Duodenal mucosa (tissue), 2 donors: ENCODE measurements around the gene NHLH2.

ENCODE experiments used
- H3K27ac ChIP-seq: one replicate; pipeline ENCODE4 v1.7.0; 2013; ENCODE audit warnings: low read depth, low read length
- H3K27me3 ChIP-seq, 2 donors: one replicate each; pipeline ENCODE4 v1.7.0; 2013; ENCODE audit warnings: low read length in 2 of 2, control low read depth in 1 of 2; ENCODE audit not compliant: insufficient read depth in 2 of 2, control insufficient read depth in 1 of 2
- H3K36me3 ChIP-seq, 2 donors: one replicate each; pipeline ENCODE4 v1.7.0; 2013; ENCODE audit warnings: low read length in 2 of 2, control low read depth in 1 of 2; ENCODE audit not compliant: insufficient read depth in 2 of 2, control insufficient read depth in 1 of 2
- H3K4me1 ChIP-seq, 2 donors: one replicate each; pipeline ENCODE4 v1.7.0; 2013; ENCODE audit warnings: low read length in 2 of 2, control low read depth in 1 of 2; ENCODE audit not compliant: insufficient read depth in 2 of 2, control insufficient read depth in 1 of 2
- H3K4me3 ChIP-seq, 2 donors: one replicate each; pipeline ENCODE4 v1.7.0; 2013; ENCODE audit warnings: low read length in 2 of 2, low read depth in 1 of 2
- H3K9ac ChIP-seq, 2 donors: one replicate each; pipeline ENCODE4 v1.7.0; 2013; ENCODE audit warnings: low read length in 2 of 2, low read depth in 1 of 2
- H3K9me3 ChIP-seq, 2 donors: one replicate each; pipeline ENCODE4 v1.7.0; 2013; ENCODE audit warnings: low read length in 2 of 2, control low read depth in 1 of 2; ENCODE audit not compliant: control insufficient read depth in 1 of 2

Gene NHLH2

GRCh38 chr1:115839029-115839678, 1.8 kb downstream of the NHLH2 start:
- Histone ChIP-seq H3K4me3 (peak overlapping the region; percentile 44 to 46), H3K27ac (no peak overlapping the region), H3K9ac (no peak overlapping the region), H3K4me1 (peaks cover 10 to 11% of the 10 kb centered on the region in 2 donors), H3K27me3 (peaks cover 67 to 71% of the 10 kb centered on the region in 2 donors), H3K36me3 (no peaks in the 10 kb centered on the region), H3K9me3 (no peaks in the 10 kb centered on the region)

DNA sequence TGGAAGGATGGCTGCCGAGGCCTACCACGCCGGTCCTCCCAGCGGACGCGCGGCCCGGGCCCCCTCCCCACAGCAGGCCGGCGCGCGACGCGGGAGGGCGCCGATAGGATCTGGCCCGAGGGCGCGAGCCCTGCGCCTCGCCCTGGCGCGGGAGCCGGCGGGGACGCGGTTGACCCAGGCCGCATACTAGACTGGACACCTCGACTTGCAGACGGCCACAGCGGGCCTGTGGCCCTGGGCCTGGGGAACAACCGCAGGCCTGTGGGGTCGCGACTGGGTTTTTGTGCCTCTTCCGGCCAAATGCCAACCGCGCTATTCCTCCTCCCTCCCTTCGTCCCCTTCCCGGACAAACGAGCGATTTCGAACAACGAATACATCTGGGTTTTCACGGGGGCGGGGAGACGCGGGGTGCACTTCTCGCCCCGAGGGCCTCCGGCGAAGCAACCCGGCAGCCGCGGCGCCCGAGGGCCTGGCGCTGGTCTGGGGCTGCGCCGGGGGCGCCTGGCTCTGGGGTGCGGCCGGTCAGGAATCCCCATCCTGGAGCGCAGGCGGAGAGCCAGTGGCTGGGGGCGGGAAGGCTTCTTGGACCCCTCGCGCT, 2.4 kb downstream of the NHLH2 start:
- Histone ChIP-seq H3K27me3 (peaks cover 62 to 72% of the 10 kb centered on the region in 2 donors), H3K27ac (no peak overlapping the region), H3K36me3 (no peaks in the 10 kb centered on the region), H3K4me1 (peaks cover 10 to 11% of the 10 kb centered on the region in 2 donors), H3K4me3 (peak overlapping the region in 1 of 2 donors; percentile 46), H3K9ac (no peak overlapping the region), H3K9me3 (no peaks in the 10 kb centered on the region)

- Histone ChIP-seq H3K27me3 (peaks cover 59 to 74% of the 10 kb centered on the region in 2 donors), H3K9ac (no peak overlapping the region), H3K36me3 (no peaks in the 10 kb centered on the region), H3K9me3 (no peaks in the 10 kb centered on the region), H3K4me3 (peak overlapping the region in 1 of 2 donors; percentile 46), H3K27ac (no peak overlapping the region), H3K4me1 (peaks cover 10 to 11% of the 10 kb centered on the region in 2 donors)
Observed at GRCh38 chr1:115837740-115838421, 3.0 kb downstream of the NHLH2 start.

GRCh38 chr1:115837341-115837739, 3.6 kb downstream of the NHLH2 start:
- Histone ChIP-seq H3K9ac (no peak overlapping the region), H3K27ac (no peak overlapping the region)

GRCh38 chr1:115833856-115834255, 7.1 kb downstream of the NHLH2 start:
- Histone ChIP-seq H3K27me3 (peaks cover 30 to 44% of the 10 kb centered on the region in 2 donors), H3K9ac (no peak overlapping the region), H3K27ac (no peak overlapping the region), H3K9me3 (no peaks in the 10 kb centered on the region), H3K4me3 (no peak overlapping the region), H3K4me1 (peaks cover 7 to 17% of the 10 kb centered on the region in 2 donors), H3K36me3 (no peaks in the 10 kb centered on the region)

More at GRCh38 chr1:115837341-115837739, 3.6 kb downstream of the NHLH2 start:
- H3K9me3 ChIP-seq = no peaks in the 10 kb centered on the region
- H3K36me3 ChIP-seq = no peaks in the 10 kb centered on the region
- peaks cover 10 to 11% of the 10 kb centered on the region in 2 donors for H3K4me1 ChIP-seq
- peaks cover 53 to 68% of the 10 kb centered on the region in 2 donors for H3K27me3 ChIP-seq
- no peak overlapping the region for H3K4me3 ChIP-seq

DNA sequence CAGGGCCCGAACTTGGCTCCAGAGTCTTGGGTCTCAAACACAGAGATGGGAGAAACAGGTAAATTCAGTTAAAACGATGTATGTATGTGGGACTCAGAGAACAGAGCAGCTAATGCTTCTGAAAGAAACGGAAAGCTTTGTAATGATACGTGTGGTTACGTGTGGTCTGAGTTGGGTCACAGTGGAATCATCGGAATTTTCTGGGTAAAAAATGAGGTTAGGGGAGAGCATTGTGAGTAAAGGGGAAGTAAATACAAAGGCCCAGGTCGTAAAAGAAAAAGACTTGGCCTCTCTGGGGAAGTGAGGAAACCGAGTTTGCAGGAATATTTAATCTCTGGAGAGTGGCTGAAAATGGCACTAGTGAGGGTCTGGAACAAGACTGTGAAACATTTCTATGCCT, 8.3 kb downstream of the NHLH2 start:
- Histone ChIP-seq H3K9ac (no peak overlapping the region), H3K36me3 (no peaks in the 10 kb centered on the region), H3K4me3 (no peak overlapping the region), H3K27ac (no peak overlapping the region), H3K4me1 (peaks cover 8 to 10% of the 10 kb centered on the region in 2 donors), H3K27me3 (peaks cover 27 to 41% of the 10 kb centered on the region in 2 donors), H3K9me3 (no peaks in the 10 kb centered on the region)

DNA sequence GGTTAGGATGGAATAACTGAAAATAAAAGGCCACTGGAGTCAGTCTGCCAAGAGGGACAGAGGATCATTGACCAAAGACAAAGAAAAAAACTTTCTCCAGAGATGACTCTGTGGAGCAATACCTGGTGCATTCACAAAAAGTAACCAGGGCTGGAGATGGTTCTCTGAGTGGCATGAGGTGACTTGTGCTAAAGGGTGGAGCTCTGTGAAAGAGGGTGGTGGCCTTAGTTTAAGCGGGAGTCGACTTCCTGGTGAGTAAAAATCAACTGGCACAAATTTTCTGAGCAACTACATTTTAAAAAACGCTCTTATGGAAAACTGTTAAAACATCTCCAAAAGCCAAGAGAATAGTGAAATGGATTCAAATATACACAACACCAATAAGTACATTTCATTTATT, 10.0 kb downstream of the NHLH2 start:
- Histone ChIP-seq H3K9ac (no peak overlapping the region), H3K9me3 (no peaks in the 10 kb centered on the region), H3K27me3 (peaks cover 24 to 35% of the 10 kb centered on the region in 2 donors), H3K4me1 (peaks cover 8 to 10% of the 10 kb centered on the region in 2 donors), H3K4me3 (no peak overlapping the region), H3K36me3 (no peaks in the 10 kb centered on the region), H3K27ac (no peak overlapping the region)

DNA sequence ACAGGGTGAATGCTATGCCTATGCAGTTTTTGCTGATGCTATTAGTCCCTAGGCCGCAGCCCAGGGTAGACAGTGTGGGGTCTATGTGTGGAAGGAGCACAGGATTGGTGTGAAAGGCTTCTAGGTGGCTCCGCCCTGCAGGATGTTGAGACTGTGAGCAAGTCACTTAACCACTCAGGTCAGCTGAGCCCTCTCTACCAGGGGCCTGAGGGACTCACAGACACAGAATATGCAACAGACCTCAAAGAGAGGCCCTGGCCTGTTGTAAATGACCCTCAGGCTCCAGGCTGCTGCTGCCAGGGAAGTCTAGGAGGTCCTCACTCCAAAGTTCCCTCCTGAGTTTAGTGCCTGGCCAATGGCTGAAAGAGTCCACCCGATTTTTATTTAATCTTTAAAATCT, 11.0 kb downstream of the NHLH2 start:
- Histone ChIP-seq H3K9me3 (no peaks in the 10 kb centered on the region), H3K4me3 (no peak overlapping the region), H3K27me3 (peaks cover 24 to 35% of the 10 kb centered on the region in 2 donors), H3K36me3 (no peaks in the 10 kb centered on the region), H3K9ac (no peak overlapping the region), H3K27ac (no peak overlapping the region), H3K4me1 (peaks cover 8 to 10% of the 10 kb centered on the region in 2 donors)

- H3K9me3 ChIP-seq = no peaks in the 10 kb centered on the region
- no peaks in the 10 kb centered on the region for H3K36me3 ChIP-seq
- H3K4me1 ChIP-seq = peaks cover 8 to 10% of the 10 kb centered on the region in 2 donors
- peak overlapping the region; percentile 45 to 56 for H3K4me3 ChIP-seq
- H3K9ac ChIP-seq = no peak overlapping the region
- H3K27me3 ChIP-seq = peaks cover 24 to 35% of the 10 kb centered on the region in 2 donors
- H3K27ac ChIP-seq = no peak overlapping the region
Observed at GRCh38 chr1:115829023-115829674, 11.8 kb downstream of the NHLH2 start.
